ENCODE results near the gene RNF14. TPM values are rescaled to one million over a fixed set of nuclear protein-coding genes. Genes with fewer than 3 reads are reported as not detected.

Gene RNF14
- total and polyA plus RNA-seq, 2 experiments from 2014 or later: 8.9 to 19.0 TPM

- TF ChIP-seq, protein P1, sequence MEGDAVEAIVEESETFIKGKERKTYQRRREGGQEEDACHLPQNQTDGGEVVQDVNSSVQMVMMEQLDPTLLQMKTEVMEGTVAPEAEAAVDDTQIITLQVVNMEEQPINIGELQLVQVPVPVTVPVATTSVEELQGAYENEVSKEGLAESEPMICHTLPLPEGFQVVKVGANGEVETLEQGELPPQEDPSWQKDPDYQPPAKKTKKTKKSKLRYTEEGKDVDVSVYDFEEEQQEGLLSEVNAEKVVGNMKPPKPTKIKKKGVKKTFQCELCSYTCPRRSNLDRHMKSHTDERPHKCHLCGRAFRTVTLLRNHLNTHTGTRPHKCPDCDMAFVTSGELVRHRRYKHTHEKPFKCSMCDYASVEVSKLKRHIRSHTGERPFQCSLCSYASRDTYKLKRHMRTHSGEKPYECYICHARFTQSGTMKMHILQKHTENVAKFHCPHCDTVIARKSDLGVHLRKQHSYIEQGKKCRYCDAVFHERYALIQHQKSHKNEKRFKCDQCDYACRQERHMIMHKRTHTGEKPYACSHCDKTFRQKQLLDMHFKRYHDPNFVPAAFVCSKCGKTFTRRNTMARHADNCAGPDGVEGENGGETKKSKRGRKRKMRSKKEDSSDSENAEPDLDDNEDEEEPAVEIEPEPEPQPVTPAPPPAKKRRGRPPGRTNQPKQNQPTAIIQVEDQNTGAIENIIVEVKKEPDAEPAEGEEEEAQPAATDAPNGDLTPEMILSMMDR (conservative IDR thresholded peaks at IDR 0.05; ENCODE audit: low read depth in 2 of 2): 0 out of 4 replicates have a peak, but pooled peaks of 1 of the 2 experiments have one; percentile 5
These were observed 28.1 kb upstream of the RNF14 start (continued) for GRCh38 chr5:141940695-141941271.

GRCh38 chr5:141941307-141941706 is 27.6 kb upstream of the RNF14 start:
- Mint-ChIP-seq H3K36me3 (ENCODE audit: low read depth) (peaks cover 28% of the 10 kb centered on the region; the same call in 2 of the 3 replicates), H3K9me3 (no peaks in the 10 kb centered on the region), H3K4me3 (no peak overlapping the region), H3K27ac (no peak overlapping the region), H3K27me3 (ENCODE audit: insufficient read depth, low read depth, poor library complexity) (peaks cover 8% of the 10 kb centered on the region), H3K4me1 (peaks cover 21% of the 10 kb centered on the region)
- Histone ChIP-seq H3K4me2 (no peak overlapping the region), H3F3A (replicated peaks; ENCODE audit: low read depth) (peaks cover 9% of the 10 kb centered on the region; the same call in 1 of the 2 replicates), H3K79me2 (replicated peaks; ENCODE audit: insufficient read depth) (no peaks in the 10 kb centered on the region), H3K36me3 (ENCODE audit: insufficient read depth) (peaks cover 19% of the 10 kb centered on the region; the same call in 1 of the 2 replicates), H3K4me3 (no peak overlapping the region), H4K20me1 (replicated peaks; ENCODE audit: insufficient read depth) (no peaks in the 10 kb centered on the region), H3K4me1 (ENCODE audit: insufficient read depth) (peaks cover 7% of the 10 kb centered on the region; the same call in 1 of the 2 replicates), H3K27me3 (ENCODE audit: insufficient read depth) (no peaks in the 10 kb centered on the region), H2AFZ (no peak overlapping the region), H3K9me2 (ENCODE audit: insufficient read depth) (no peaks in the 10 kb centered on the region), H3K27ac (ENCODE audit: low read depth) (no peak overlapping the region)
- DNase-seq (ENCODE audit: low spot score) (no peak), ATAC-seq (no peak)
- TF ChIP-seq POLR2AphosphoS5 (IDR thresholded peaks at IDR 0.05; ENCODE audit: low read depth): no peak
- no peak for TF ChIP-seq CREB1 (CRISPR knock-in tag; IDR thresholded peaks at IDR 0.05; ENCODE audit: low read depth)
- TF ChIP-seq ETS1 (IDR thresholded peaks at IDR 0.05): no peak
- no peak for TF ChIP-seq EZH2 (IDR thresholded peaks at IDR 0.05; ENCODE audit: low read depth, unreplicated experiment)
- TF ChIP-seq EZH2phosphoT487 (IDR thresholded peaks at IDR 0.05; ENCODE audit: unreplicated experiment): no peak
- TF ChIP-seq, protein P2, sequence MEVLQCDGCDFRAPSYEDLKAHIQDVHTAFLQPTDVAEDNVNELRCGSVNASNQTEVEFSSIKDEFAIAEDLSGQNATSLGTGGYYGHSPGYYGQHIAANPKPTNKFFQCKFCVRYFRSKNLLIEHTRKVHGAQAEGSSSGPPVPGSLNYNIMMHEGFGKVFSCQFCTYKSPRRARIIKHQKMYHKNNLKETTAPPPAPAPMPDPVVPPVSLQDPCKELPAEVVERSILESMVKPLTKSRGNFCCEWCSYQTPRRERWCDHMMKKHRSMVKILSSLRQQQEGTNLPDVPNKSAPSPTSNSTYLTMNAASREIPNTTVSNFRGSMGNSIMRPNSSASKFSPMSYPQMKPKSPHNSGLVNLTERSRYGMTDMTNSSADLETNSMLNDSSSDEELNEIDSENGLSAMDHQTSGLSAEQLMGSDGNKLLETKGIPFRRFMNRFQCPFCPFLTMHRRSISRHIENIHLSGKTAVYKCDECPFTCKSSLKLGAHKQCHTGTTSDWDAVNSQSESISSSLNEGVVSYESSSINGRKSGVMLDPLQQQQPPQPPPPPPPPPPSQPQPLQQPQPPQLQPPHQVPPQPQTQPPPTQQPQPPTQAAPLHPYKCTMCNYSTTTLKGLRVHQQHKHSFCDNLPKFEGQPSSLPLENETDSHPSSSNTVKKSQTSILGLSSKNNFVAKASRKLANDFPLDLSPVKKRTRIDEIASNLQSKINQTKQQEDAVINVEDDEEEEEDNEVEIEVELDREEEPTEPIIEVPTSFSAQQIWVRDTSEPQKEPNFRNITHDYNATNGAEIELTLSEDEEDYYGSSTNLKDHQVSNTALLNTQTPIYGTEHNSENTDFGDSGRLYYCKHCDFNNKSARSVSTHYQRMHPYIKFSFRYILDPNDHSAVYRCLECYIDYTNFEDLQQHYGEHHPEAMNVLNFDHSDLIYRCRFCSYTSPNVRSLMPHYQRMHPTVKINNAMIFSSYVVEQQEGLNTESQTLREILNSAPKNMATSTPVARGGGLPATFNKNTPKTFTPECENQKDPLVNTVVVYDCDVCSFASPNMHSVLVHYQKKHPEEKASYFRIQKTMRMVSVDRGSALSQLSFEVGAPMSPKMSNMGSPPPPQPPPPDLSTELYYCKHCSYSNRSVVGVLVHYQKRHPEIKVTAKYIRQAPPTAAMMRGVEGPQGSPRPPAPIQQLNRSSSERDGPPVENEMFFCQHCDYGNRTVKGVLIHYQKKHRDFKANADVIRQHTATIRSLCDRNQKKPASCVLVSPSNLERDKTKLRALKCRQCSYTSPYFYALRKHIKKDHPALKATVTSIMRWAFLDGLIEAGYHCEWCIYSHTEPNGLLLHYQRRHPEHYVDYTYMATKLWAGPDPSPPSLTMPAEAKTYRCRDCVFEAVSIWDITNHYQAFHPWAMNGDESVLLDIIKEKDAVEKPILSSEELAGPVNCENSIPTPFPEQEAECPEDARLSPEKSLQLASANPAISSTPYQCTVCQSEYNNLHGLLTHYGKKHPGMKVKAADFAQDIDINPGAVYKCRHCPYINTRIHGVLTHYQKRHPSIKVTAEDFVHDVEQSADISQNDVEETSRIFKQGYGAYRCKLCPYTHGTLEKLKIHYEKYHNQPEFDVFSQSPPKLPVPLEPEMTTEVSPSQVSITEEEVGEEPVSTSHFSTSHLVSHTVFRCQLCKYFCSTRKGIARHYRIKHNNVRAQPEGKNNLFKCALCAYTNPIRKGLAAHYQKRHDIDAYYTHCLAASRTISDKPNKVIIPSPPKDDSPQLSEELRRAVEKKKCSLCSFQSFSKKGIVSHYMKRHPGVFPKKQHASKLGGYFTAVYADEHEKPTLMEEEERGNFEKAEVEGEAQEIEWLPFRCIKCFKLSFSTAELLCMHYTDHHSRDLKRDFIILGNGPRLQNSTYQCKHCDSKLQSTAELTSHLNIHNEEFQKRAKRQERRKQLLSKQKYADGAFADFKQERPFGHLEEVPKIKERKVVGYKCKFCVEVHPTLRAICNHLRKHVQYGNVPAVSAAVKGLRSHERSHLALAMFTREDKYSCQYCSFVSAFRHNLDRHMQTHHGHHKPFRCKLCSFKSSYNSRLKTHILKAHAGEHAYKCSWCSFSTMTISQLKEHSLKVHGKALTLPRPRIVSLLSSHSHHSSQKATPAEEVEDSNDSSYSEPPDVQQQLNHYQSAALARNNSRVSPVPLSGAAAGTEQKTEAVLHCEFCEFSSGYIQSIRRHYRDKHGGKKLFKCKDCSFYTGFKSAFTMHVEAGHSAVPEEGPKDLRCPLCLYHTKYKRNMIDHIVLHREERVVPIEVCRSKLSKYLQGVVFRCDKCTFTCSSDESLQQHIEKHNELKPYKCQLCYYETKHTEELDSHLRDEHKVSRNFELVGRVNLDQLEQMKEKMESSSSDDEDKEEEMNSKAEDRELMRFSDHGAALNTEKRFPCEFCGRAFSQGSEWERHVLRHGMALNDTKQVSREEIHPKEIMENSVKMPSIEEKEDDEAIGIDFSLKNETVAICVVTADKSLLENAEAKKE (CRISPR knock-in tag; IDR thresholded peaks at IDR 0.05): no peak
- TF ChIP-seq REST (IDR thresholded peaks at IDR 0.05; ENCODE audit: unreplicated experiment): no peak
- TF ChIP-seq, protein P1 (conservative IDR thresholded peaks at IDR 0.05; ENCODE audit: low read depth in 2 of 2): no peak
